CD14-positive monocyte (primary cell): ENCODE data around the gene FNDC3A. TPM values are rescaled to one million over a fixed set of nuclear protein-coding genes. Genes with fewer than 3 reads are reported as not detected.

Experiments
- DNase-seq, 3 donors: peaks; one replicate each; pipeline ENCODE4 v3.0.0-alpha.2; 2011 to 2022
- H2AFZ ChIP-seq: 2 replicates; pipeline ENCODE4 v1.6.0; 2012; ENCODE audit warnings: mild to moderate bottlenecking, low read depth, low read length, inconsistent platforms; ENCODE audit not compliant: insufficient read depth, poor library complexity, severe bottlenecking
- H3K27ac ChIP-seq, 2 donors: 1 replicate in 1 of 2; 2 replicates in 1 of 2; pipeline ENCODE4 v1.5.1; 2012 to 2013; ENCODE audit warnings: low read length in 2 of 2, control low read depth in 1 of 2, inconsistent platforms in 1 of 2, low read depth in 1 of 2, mild to moderate bottlenecking in 1 of 2
- H3K27me3 ChIP-seq, 2 donors: one replicate each; pipeline versions ENCODE4 v1.6.0 to v1.6.1; 2011 to 2013; ENCODE audit warnings: low read length in 2 of 2; ENCODE audit not compliant: control insufficient read depth in 2 of 2, insufficient read depth in 2 of 2
- H3K36me3 ChIP-seq, 2 donors: replicated peaks in 1 of 2; 1 replicate in 1 of 2; 2 replicates in 1 of 2; pipeline versions ENCODE4 v1.5.1 to v1.6.1; 2012 to 2013; ENCODE audit warnings: low read length in 2 of 2, control low read depth in 1 of 2, inconsistent platforms in 1 of 2, mild to moderate bottlenecking in 1 of 2; ENCODE audit not compliant: insufficient read depth in 2 of 2, control insufficient read depth in 1 of 2
- H3K4me1 ChIP-seq, 2 donors: 1 replicate in 1 of 2; 2 replicates in 1 of 2; pipeline versions ENCODE4 v1.5.1 to v1.6.1; 2012 to 2013; ENCODE audit warnings: low read length in 2 of 2, control low read depth in 1 of 2, inconsistent platforms in 1 of 2, mild to moderate bottlenecking in 1 of 2, moderate library complexity in 1 of 2; ENCODE audit not compliant: insufficient read depth in 2 of 2, control insufficient read depth in 1 of 2
- H3K4me2 ChIP-seq: replicated peaks from 2 replicates; pipeline ENCODE3; 2012; ENCODE audit warnings: low read length, moderate library complexity, mild to moderate bottlenecking; ENCODE audit not compliant: poor library complexity, severe bottlenecking; ENCODE audit errors: extremely low read depth
- H3K4me3 ChIP-seq, 3 experiments: fragments of 200-600 bp in 1 of 3; sonication (generic) in 1 of 3; replicated peaks in 1 of 3; 1 replicate in 2 of 3; 2 replicates in 1 of 3; pipeline ENCODE4 v1.5.1; 2011 to 2013; ENCODE audit warnings: low read length in 3 of 3, mild to moderate bottlenecking in 3 of 3, control low read depth in 2 of 3, low read depth in 2 of 3, inconsistent platforms in 1 of 3, moderate library complexity in 1 of 3
- H3K79me2 ChIP-seq: 2 replicates; pipeline ENCODE4 v1.6.0; 2012; ENCODE audit warnings: mild to moderate bottlenecking, control low read depth, inconsistent platforms, low read length, moderate library complexity; ENCODE audit not compliant: insufficient read depth
- H3K9ac ChIP-seq: 2 replicates; pipeline ENCODE4 v1.6.0; 2017; ENCODE audit warnings: low read length, mild to moderate bottlenecking; ENCODE audit not compliant: insufficient read depth, poor library complexity, severe bottlenecking
- H3K9me3 ChIP-seq, 2 donors: replicated peaks in 1 of 2; 1 replicate in 1 of 2; 2 replicates in 1 of 2; pipeline versions ENCODE4 v1.5.1 to v1.6.1; 2012 to 2013; ENCODE audit warnings: low read length in 2 of 2, control low read depth in 1 of 2; ENCODE audit not compliant: control insufficient read depth in 1 of 2, insufficient read depth in 1 of 2
- H4K20me1 ChIP-seq: 2 replicates; pipeline ENCODE4 v1.6.0; 2012; ENCODE audit warnings: mild to moderate bottlenecking, low read length, control low read depth, moderate library complexity; ENCODE audit not compliant: insufficient read depth
- H3K27ac Mint-ChIP-seq, 7 donors: one replicate each; pipeline ENCODE4 v1.8.0; 2020; ENCODE audit warnings: mild to moderate bottlenecking in 7 of 7, mixed read lengths in 7 of 7, moderate library complexity in 6 of 7, inconsistent platforms in 2 of 7
- H3K27me3 Mint-ChIP-seq, 3 donors: one replicate each; pipeline ENCODE4 v1.8.0; 2021 to 2022; ENCODE audit warnings: low read depth in 3 of 3, mild to moderate bottlenecking in 3 of 3, mixed read lengths in 3 of 3, moderate library complexity in 3 of 3, inconsistent platforms in 1 of 3
- H3K36me3 Mint-ChIP-seq, 2 donors: one replicate each; pipeline ENCODE4 v1.8.0; 2020; ENCODE audit warnings: mixed read lengths in 2 of 2, inconsistent platforms in 1 of 2, mild to moderate bottlenecking in 1 of 2
- H3K4me1 Mint-ChIP-seq: one replicate; pipeline ENCODE4 v1.8.0; 2020; ENCODE audit warnings: mild to moderate bottlenecking, mixed read lengths
- H3K4me3 Mint-ChIP-seq, 2 donors: one replicate each; pipeline ENCODE4 v1.8.0; 2020; ENCODE audit warnings: mild to moderate bottlenecking in 2 of 2, mixed read lengths in 2 of 2, moderate library complexity in 1 of 2
- H3K9me3 Mint-ChIP-seq, 7 donors: one replicate each; pipeline ENCODE4 v1.8.0; 2020 to 2022; ENCODE audit warnings: mixed read lengths in 7 of 7, mild to moderate bottlenecking in 6 of 7, moderate library complexity in 6 of 7, inconsistent platforms in 2 of 7
- WGBS: methylation state at CpG from one replicate; pipeline ENCODE4 v1.1.5; 2013; ENCODE audit warnings: missing lambda C conversion rate; ENCODE audit not compliant: insufficient coverage; 5-methylcytosine and 5-hydroxymethylcytosine counted together
- intact Hi-C, 2 donors: fragments of 100-400 bp; cut with micrococcal nuclease; formaldehyde crosslinking; loops; one replicate each; pipeline versions ENCODE4 v1.15.0 to v1.15.1; 2023
- polyA plus RNA-seq, 3 donors: library from polyadenylated mRNA; depleted of rRNA in 1 of 3; unstranded in 2 of 3; stranded (reverse) in 1 of 3; fragments of 300-500 nt in 2 of 3; fragments of >200 nt in 1 of 3; fragmentation: Illumina TruSeq in 2 of 3; gene quantifications; 1 replicate in 2 of 3; 2 replicates in 1 of 3; pipeline ENCODE4 v1.2.3, GENCODE V29; 2012 to 2021
- TF ChIP-seq, protein P1 (sequence below): fragments of 200-600 bp; IDR thresholded peaks from one replicate; pipeline ENCODE4 v1.8.0; 2022; ENCODE audit warnings: antibody characterized with exemption, mild to moderate bottlenecking

The FNDC3A gene
- polyA plus RNA-seq, 3 donors = 8.3 to 27.0 (median 12.0) TPM

GRCh38 chr13:49221590-49221965 lies 245.9 kb downstream of the FNDC3A start:
- H3K27me3 Mint-ChIP-seq = peaks cover 35 to 49% (median 40%) of the 10 kb centered on the region in 3 donors
- H3K9me3 Mint-ChIP-seq = peaks cover 0 to 26% (median 12%) of the 10 kb centered on the region in 7 donors
- no peaks in the 10 kb centered on the region for H4K20me1 ChIP-seq
- no peaks in the 10 kb centered on the region for H3K79me2 ChIP-seq
- no peak overlapping the region for H2AFZ ChIP-seq
- no peaks in the 10 kb centered on the region for H3K36me3 ChIP-seq
- peaks cover 24 to 27% of the 10 kb centered on the region in 2 donors for H3K4me1 ChIP-seq
- no peak overlapping the region for H3K27ac ChIP-seq
- peaks cover 15 to 17% of the 10 kb centered on the region in 2 donors for H3K36me3 Mint-ChIP-seq
- no peak overlapping the region for H3K4me2 ChIP-seq
- intact Hi-C loops = loop anchor here in 1 of 2 donors (10.0 kb wide), 1 partner anchor 63 kb away; no protein-coding TSS in a partner anchor
- H3K27ac Mint-ChIP-seq = no peak overlapping the region
- H3K4me3 ChIP-seq = no peak overlapping the region
- TF ChIP-seq, protein P1, sequence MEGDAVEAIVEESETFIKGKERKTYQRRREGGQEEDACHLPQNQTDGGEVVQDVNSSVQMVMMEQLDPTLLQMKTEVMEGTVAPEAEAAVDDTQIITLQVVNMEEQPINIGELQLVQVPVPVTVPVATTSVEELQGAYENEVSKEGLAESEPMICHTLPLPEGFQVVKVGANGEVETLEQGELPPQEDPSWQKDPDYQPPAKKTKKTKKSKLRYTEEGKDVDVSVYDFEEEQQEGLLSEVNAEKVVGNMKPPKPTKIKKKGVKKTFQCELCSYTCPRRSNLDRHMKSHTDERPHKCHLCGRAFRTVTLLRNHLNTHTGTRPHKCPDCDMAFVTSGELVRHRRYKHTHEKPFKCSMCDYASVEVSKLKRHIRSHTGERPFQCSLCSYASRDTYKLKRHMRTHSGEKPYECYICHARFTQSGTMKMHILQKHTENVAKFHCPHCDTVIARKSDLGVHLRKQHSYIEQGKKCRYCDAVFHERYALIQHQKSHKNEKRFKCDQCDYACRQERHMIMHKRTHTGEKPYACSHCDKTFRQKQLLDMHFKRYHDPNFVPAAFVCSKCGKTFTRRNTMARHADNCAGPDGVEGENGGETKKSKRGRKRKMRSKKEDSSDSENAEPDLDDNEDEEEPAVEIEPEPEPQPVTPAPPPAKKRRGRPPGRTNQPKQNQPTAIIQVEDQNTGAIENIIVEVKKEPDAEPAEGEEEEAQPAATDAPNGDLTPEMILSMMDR = no peak
- peaks cover 37% of the 10 kb centered on the region for H3K4me1 Mint-ChIP-seq
- no peak for DNase-seq
- H3K4me3 Mint-ChIP-seq = peak overlapping the region; percentile 74 to 85
- 84% methylated on average over 3 of the region's 4 CpGs for WGBS
- peaks cover 0 to 7% of the 10 kb centered on the region in 2 donors for H3K9me3 ChIP-seq
- peaks cover 27 to 39% of the 10 kb centered on the region in 2 donors for H3K27me3 ChIP-seq
- no peak overlapping the region for H3K9ac ChIP-seq

GRCh38 chr13:49225223-49226042 lies 249.7 kb downstream of the FNDC3A start:
- H3K27ac ChIP-seq = no peak overlapping the region
- no CpG with 5 or more reads among the region's 5 CpGs for WGBS

More at GRCh38 chr13:49225223-49226042, 249.7 kb downstream of the FNDC3A start:
- Histone ChIP-seq H3K4me3 (no peak overlapping the region), H3K36me3 (no peaks in the 10 kb centered on the region), H3K9me3 (peaks cover 0 to 7% of the 10 kb centered on the region in 2 donors), H3K27me3 (peaks cover 18 to 19% of the 10 kb centered on the region in 2 donors), H3K9ac (no peak overlapping the region), H2AFZ (no peak overlapping the region), H3K79me2 (no peaks in the 10 kb centered on the region), H3K4me1 (peaks cover 14 to 19% of the 10 kb centered on the region in 2 donors), H3K4me2 (no peak overlapping the region), H4K20me1 (no peaks in the 10 kb centered on the region)
- Mint-ChIP-seq H3K27ac (no peak overlapping the region), H3K9me3 (peaks cover 0 to 14% (median 7%) of the 10 kb centered on the region in 7 donors), H3K4me1 (peaks cover 33% of the 10 kb centered on the region), H3K36me3 (peaks cover 9 to 10% of the 10 kb centered on the region in 2 donors), H3K27me3 (peaks cover 15 to 24% (median 18%) of the 10 kb centered on the region in 3 donors), H3K4me3 (no peak overlapping the region)
- DNase-seq = peak in 2 of 3 donors; percentile 58 to 75
- intact Hi-C loops = loop anchor here in 1 of 2 donors (10.0 kb wide), 1 partner anchor 59 kb away; no protein-coding TSS in a partner anchor
- TF ChIP-seq, protein P1 = no peak
